Keratinocyte (primary cell): ENCODE data around the gene MEGF11. TPM values are rescaled to one million over a fixed set of nuclear protein-coding genes. Genes with fewer than 3 reads are reported as not detected.

Source experiments
- DNase-seq: peaks from one replicate; pipeline ENCODE4 v3.0.0-alpha.2; 2011; ENCODE audit warnings: low read depth, missing footprints, low spot score
- FAIRE-seq: peaks from 2 replicates; lab custom pipeline; 2011; peaks lifted over from hg19 to GRCh38; lab: Jason Lieb, UNC
- H2AFZ ChIP-seq: 2 replicates; pipeline ENCODE4 v1.6.0; 2012; ENCODE audit warnings: low read length, control low read depth, inconsistent platforms; ENCODE audit not compliant: control insufficient read depth
- H3K27ac ChIP-seq: 2 replicates; pipeline ENCODE4 v1.5.1; 2011; ENCODE audit warnings: low read length; ENCODE audit not compliant: control insufficient read depth, insufficient read depth
- H3K27me3 ChIP-seq: 3 replicates; pipeline ENCODE4 v1.6.0; 2011; ENCODE audit warnings: low read length; ENCODE audit not compliant: control insufficient read depth, insufficient read depth; ENCODE audit errors: extremely low read depth
- H3K36me3 ChIP-seq, 2 experiments: 2 replicates in 1 of 2; 3 replicates in 1 of 2; pipeline ENCODE4 v1.5.1; 2011; ENCODE audit warnings: low read length in 2 of 2, mild to moderate bottlenecking in 1 of 2; ENCODE audit not compliant: control insufficient read depth in 2 of 2, insufficient read depth in 2 of 2; ENCODE audit errors: extremely low read depth in 1 of 2
- H3K4me1 ChIP-seq: 3 replicates; pipeline ENCODE4 v1.5.1; 2011; ENCODE audit warnings: low read length; ENCODE audit not compliant: control insufficient read depth, insufficient read depth; ENCODE audit errors: extremely low read depth
- H3K4me2 ChIP-seq: 3 replicates; pipeline ENCODE4 v1.6.0; 2011; ENCODE audit warnings: low read depth, low read length; ENCODE audit not compliant: control insufficient read depth, insufficient read depth; ENCODE audit errors: extremely low read depth
- H3K4me3 ChIP-seq, 3 experiments: fragments of 200-600 bp in 1 of 3; sonication (generic) in 1 of 3; 2 replicates in 2 of 3; 3 replicates in 1 of 3; pipeline ENCODE4 v1.5.1; 2011 to 2016; ENCODE audit warnings: low read length in 3 of 3, mild to moderate bottlenecking in 3 of 3, control low read depth in 2 of 3, inconsistent platforms in 1 of 3, low read depth in 1 of 3, mixed read lengths in 1 of 3, mixed run types in 1 of 3, moderate library complexity in 1 of 3; ENCODE audit not compliant: control insufficient read depth in 2 of 3, insufficient read depth in 2 of 3; ENCODE audit errors: extremely low read depth in 1 of 3
- H3K79me2 ChIP-seq: 2 replicates; pipeline ENCODE4 v1.6.0; 2012; ENCODE audit warnings: low read length; ENCODE audit not compliant: control insufficient read depth, insufficient read depth
- H3K9ac ChIP-seq: 3 replicates; pipeline ENCODE4 v1.6.0; 2011; ENCODE audit warnings: low read length; ENCODE audit not compliant: control insufficient read depth, insufficient read depth; ENCODE audit errors: extremely low read depth
- H3K9me1 ChIP-seq: 3 replicates; pipeline ENCODE4 v1.6.0; 2011; ENCODE audit warnings: low read length; ENCODE audit not compliant: control insufficient read depth, insufficient read depth; ENCODE audit errors: extremely low read depth
- H3K9me3 ChIP-seq: 2 replicates; pipeline ENCODE4 v1.5.1; 2012; ENCODE audit warnings: low read depth, low read length; ENCODE audit not compliant: control insufficient read depth
- H4K20me1 ChIP-seq: 3 replicates; pipeline ENCODE4 v1.6.0; 2011; ENCODE audit warnings: low read length; ENCODE audit not compliant: control insufficient read depth, insufficient read depth; ENCODE audit errors: extremely low read depth
- CTCF ChIP-seq, 3 experiments: IDR thresholded peaks in 1 of 3; conservative IDR thresholded peaks in 1 of 3; optimal IDR thresholded peaks in 1 of 3; 2 replicates in 2 of 3; 3 replicates in 1 of 3; pipeline versions ENCODE3 to v1.5.1; 2011; ENCODE audit warnings: low read length in 3 of 3, mild to moderate bottlenecking in 3 of 3, moderate library complexity in 2 of 3, control low read depth in 1 of 3, inconsistent platforms in 1 of 3; ENCODE audit not compliant: insufficient read depth in 2 of 3; ENCODE audit errors: extremely low read depth in 1 of 3
- EZH2 ChIP-seq: IDR thresholded peaks from one replicate; pipeline ENCODE4 v1.6.1; 2012; ENCODE audit warnings: inconsistent platforms, mild to moderate bottlenecking, low read length, moderate library complexity
- dilution Hi-C: fragments of 300-500 bp; cut with MboI; formaldehyde crosslinking; loops from one replicate; pipeline ENCODE4 v1.7.0; 2020; ENCODE audit warnings: low sequenced_read_pairs; ENCODE audit not compliant: extremely low pct_ligation_motif_present
- polyA plus RNA-seq, 5 experiments: library from polyadenylated mRNA; depleted of rRNA in 3 of 5; stranded (reverse) in 3 of 5; stranded (forward) in 1 of 5; unstranded in 1 of 5; fragments of >200 nt; gene quantifications; 1 replicate in 1 of 5; 2 replicates in 3 of 5; 3 replicates in 1 of 5; pipeline versions ENCODE4 v1.2.1 to v1.2.3, GENCODE V29; 2011 to 2012; ENCODE audit warnings: missing spikeins in 2 of 5, low read depth in 1 of 5, low replicate concordance in 1 of 5

The MEGF11 gene
- polyA plus RNA-seq, 1 donor (not counting 4 experiments of a cell fraction or from before 2014, with no cell fraction given), result not detected

GRCh38 chr15:66077320-66077663 lies 176.3 kb downstream of the MEGF11 start:
- TF ChIP-seq CTCF (optimal IDR thresholded peaks at IDR 0.05 in 1 of 3, IDR thresholded peaks at IDR 0.05 in 1 of 3, conservative IDR thresholded peaks at IDR 0.05 in 1 of 3; ENCODE audit: extremely low read depth in 1 of 3, insufficient read depth in 2 of 3, low read length in 3 of 3) (no peak), EZH2 (no peak)
- H3K9me1 ChIP-seq, result no peaks in the 10 kb centered on the region
- dilution Hi-C loops, result no loop called here
- no peak overlapping the region for H2AFZ ChIP-seq
- no peaks in the 10 kb centered on the region for H4K20me1 ChIP-seq
- no peaks in the 10 kb centered on the region for H3K36me3 ChIP-seq
- peaks cover 8% of the 10 kb centered on the region for H3K4me1 ChIP-seq
- no peak for DNase-seq
- no peak overlapping the region for H3K4me2 ChIP-seq
- no peaks in the 10 kb centered on the region for H3K9me3 ChIP-seq
- no peak overlapping the region for H3K4me3 ChIP-seq
- no peak overlapping the region for H3K27ac ChIP-seq
- H3K79me2 ChIP-seq, result no peaks in the 10 kb centered on the region
- FAIRE-seq, result no peak
- peaks cover 20% of the 10 kb centered on the region for H3K27me3 ChIP-seq
- H3K9ac ChIP-seq, result no peak overlapping the region

GRCh38 chr15:66076591-66077319 lies 176.8 kb downstream of the MEGF11 start:
- Histone ChIP-seq H3K9me3 (no peaks in the 10 kb centered on the region), H4K20me1 (no peaks in the 10 kb centered on the region), H3K9ac (no peak overlapping the region), H2AFZ (no peak overlapping the region), H3K27ac (no peak overlapping the region), H3K27me3 (peaks cover 20% of the 10 kb centered on the region), H3K79me2 (no peaks in the 10 kb centered on the region), H3K4me3 (no peak overlapping the region), H3K4me2 (no peak overlapping the region), H3K4me1 (peaks cover 8% of the 10 kb centered on the region), H3K9me1 (no peaks in the 10 kb centered on the region), H3K36me3 (no peaks in the 10 kb centered on the region)
- dilution Hi-C loops, result no loop called here
- FAIRE-seq (no peak), DNase-seq (no peak)
- no peak for TF ChIP-seq EZH2
- TF ChIP-seq CTCF (optimal IDR thresholded peaks at IDR 0.05 in 1 of 3, IDR thresholded peaks at IDR 0.05 in 1 of 3, conservative IDR thresholded peaks at IDR 0.05 in 1 of 3; ENCODE audit: extremely low read depth in 1 of 3, insufficient read depth in 2 of 3, low read length in 3 of 3), result no peak
